ENCODE data around the gene DMAC2L.
"Not testable (repeated sequence)": the region's sequence is repeated elsewhere in the genome, so short reads cannot be mapped to it uniquely, and the experiment has no call there.

The DMAC2L gene, protein sequence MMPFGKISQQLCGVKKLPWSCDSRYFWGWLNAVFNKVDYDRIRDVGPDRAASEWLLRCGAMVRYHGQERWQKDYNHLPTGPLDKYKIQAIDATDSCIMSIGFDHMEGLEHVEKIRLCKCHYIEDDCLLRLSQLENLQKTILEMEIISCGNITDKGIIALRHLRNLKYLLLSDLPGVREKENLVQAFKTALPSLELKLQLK

DNA sequence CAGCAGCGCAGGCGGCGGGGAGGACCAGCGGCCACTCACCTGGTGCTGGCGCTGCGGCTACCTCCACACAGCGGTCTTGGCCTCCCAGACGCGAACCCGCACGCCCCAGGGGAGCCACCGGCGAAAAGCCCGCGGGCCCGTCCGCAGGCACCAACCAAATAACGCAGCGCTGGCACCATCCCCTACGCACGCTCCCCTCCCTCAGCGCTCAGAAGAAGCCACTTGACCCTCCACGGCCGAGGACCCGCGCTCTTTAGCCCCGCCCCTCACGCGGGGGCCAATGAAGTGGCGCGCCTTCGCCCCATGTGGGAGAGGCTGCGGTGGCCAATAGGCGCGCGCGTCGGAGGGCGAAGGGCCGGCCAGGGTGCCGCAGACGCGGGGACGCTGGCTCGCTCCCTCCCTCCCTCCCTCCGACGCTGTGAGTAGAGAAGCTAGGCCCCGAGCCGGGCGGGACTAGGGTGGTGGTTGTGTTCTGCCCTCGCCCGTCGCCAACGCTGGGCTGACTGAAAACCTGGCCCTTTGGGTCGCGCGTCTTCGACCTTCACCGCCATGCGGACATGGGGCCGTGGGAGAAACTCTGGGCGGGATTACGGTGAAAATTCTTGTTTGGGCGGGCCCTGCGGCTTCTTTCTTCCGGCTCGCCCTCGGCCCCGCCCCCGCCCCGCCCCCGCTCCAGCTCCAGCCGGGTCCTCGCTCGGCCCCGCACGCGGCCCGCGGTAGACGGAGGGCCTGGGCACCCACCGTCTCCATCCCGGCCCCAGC, at the start of gene DMAC2L, which contains the start of gene L2HGDH:
Gene DMAC2L, plus strand, starts transcription at position 353 of the 762 bp plus-strand sequence. CDS start 9,164 bp downstream, outside the sequence.
Gene L2HGDH, minus strand, starts transcription at position 258 of the 762 bp plus-strand sequence. Its CDS starts 79 bp downstream, at position 179.
- DNase-seq (ENCODE audit: low read depth in 2 of 2), result peak; percentile 87 to 89

DNA sequence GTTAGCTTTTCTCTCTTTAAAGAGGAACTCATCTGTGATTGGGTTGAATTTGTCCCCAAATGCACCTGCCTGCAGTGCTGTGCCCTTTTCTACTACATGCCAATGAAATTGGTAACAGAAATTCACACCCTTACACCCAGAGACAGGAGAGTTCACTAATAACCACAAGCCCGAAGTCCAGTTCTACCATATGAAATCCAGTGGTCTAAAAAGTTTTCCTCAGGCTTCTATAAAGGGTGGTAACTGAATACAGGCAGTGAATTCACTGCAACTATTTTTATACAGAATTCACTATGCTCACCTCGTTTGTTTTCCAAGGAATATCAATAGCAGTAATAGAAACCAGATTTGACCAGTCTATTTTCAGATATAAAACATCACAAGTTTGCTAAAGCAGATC, 49.3 kb upstream of the DMAC2L start:
- DNase-seq (ENCODE audit: low read depth in 2 of 2), result no peak

- DNase-seq (ENCODE audit: low read depth in 2 of 2), result no peak
These were observed 48.8 kb upstream of the DMAC2L start for GRCh38 chr14:50263321-50263720.

DNA sequence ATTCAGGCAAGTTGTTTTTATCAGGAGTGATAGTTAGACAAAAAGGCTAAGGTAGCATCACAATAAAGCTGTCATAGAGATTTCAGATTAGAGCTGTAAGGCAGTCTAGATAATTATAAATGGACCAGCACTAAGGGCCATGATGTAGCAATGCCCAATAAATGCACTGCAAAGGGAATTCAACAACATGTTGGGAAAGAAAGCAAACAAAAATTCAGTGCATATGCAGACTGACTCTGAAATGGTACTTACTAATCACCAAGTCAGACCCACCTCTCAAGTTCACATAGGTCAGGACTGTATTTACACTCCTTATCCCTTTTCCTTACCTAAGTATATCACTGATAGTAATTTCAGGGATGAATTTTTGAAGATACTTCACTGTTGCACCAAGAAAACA, 47.1 kb upstream of the DMAC2L start:
- DNase-seq (ENCODE audit: low read depth in 2 of 2), result no peak

- DNase-seq (ENCODE audit: low read depth in 2 of 2), result no peak
These were observed 41.2 kb upstream of the DMAC2L start for GRCh38 chr14:50270932-50271331.

- DNase-seq (ENCODE audit: low read depth in 2 of 2), result no peak
These were observed 39.6 kb upstream of the DMAC2L start for GRCh38 chr14:50272498-50272897.

DNA sequence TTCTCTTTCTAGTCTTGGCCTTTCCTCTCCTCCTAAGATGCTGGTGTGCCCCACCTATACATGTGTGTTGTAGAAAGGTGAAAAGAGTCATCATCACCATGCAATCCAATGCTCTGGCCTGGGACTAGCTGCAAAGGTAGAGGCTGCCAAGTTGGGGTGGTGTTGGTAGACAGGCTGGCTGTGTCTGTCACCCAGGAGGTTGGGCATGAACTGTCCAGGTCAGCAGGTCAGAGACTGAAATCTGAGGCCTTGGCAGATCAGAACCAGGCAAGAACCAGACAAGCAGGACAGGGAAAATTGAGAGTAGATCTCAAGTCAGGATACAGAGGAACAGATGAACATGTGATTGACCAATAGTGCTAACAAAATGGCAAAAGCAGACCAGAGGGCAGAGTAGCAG, 26.3 kb upstream of the DMAC2L start:
- no peak for DNase-seq (ENCODE audit: low read depth in 2 of 2)

DNA sequence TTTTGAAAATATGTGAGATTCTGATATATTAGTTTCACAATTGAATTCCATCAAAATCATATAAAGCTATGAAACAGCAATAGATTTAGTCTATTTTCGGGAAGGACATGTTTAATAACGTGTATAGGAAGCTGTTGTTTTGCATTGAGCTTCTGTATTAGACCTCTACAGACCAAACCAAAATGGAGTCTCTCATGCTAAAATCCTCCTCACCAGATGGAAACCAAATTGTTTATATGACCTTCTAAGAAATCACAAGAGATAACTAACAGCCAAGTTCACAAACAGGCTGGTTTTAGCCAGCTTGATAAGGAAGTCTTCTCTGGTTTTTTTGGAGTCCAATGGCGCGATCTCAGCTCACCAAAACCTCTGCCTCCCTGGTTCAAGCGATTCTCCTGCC, 24.0 kb upstream of the DMAC2L start:
- DNase-seq (ENCODE audit: low read depth in 2 of 2), result no peak

- no peak for DNase-seq (ENCODE audit: low read depth in 2 of 2)
These were observed 21.8 kb upstream of the DMAC2L start for GRCh38 chr14:50290306-50290705.

DNA sequence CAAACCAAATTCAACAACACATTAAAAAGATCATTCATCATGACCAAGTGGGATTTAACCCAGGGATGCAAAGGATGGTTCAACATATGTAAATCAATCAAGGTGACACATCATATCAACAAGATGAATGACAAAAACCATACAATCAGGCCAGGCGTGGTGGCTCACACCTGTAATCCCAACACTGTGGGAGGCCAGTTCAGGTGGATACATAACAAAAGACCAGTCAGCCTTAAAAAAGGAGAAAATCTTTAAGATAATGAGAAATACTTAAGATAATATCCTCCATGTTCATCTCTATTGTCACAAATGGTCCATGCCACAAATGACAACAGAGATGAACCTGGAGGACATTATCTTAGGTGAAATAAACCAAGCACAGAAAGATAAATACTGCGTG, 12.5 kb upstream of the DMAC2L start:
- no peak for DNase-seq (ENCODE audit: low read depth in 2 of 2)

GRCh38 chr14:50301914-50302313, 10.2 kb upstream of the DMAC2L start:
- DNase-seq (ENCODE audit: low read depth in 2 of 2), result no peak

DNA sequence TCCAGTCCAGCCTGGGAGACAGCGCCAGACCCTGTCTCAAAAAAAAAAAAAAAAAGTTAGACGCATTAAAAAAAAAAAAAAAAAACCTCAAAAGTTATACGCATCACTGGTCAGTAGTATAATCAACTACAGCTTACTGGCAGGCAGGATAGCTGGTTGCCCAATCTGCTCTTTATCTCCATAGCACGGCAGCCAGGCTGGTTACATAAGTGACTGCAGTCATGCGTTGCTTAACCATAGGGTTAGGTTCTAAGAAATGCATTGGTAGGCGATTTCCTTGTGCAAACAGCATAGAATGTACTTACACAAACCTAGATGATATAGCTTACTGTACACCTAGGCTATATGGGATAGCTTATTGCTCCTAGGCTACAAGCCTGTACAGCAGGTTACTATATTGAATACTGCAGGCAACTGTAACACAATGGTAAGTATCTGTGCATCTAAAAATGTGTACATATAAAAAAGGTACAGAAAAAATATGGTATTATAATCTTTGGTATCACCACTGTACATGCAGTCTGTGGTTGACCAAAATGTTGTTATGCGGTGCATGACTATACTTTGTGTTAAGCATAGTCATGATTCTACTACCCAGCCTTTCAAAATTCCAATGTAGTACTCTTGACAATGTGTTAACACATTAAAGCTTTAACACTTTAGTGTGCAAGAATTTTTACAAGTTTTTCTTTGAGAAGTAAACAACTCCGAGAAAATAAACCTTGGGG, 8.2 kb upstream of the DMAC2L start:
- DNase-seq (ENCODE audit: low read depth in 2 of 2), result no peak

- DNase-seq (ENCODE audit: low read depth in 2 of 2), result no peak
These were observed 3.7 kb upstream of the DMAC2L start for GRCh38 chr14:50308363-50308915.

DNA sequence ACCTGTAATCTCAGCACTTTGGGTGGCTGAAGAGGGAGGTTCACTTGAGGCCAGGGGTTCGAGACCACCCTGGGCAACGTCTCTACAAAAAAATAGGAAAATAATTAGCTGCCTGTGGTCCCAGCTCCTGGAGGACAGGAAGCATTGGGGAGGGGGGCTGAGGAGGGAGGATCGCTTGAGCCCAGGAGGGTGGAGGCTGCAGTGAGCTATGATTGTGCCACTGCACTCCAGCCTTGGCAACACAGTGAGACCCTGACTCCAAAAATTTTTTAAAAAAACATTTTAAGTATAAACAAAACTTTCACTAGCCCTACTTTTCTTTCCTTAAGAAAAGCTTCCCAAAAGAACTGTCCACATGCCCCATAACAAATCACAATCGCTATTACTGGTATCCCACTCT, 1.7 kb upstream of the DMAC2L start:
- no peak for DNase-seq (ENCODE audit: low read depth in 2 of 2)

- DNase-seq (ENCODE audit: low read depth in 2 of 2), result no peak
These were observed 670 bp upstream of the DMAC2L start for GRCh38 chr14:50311337-50311971.

DNA sequence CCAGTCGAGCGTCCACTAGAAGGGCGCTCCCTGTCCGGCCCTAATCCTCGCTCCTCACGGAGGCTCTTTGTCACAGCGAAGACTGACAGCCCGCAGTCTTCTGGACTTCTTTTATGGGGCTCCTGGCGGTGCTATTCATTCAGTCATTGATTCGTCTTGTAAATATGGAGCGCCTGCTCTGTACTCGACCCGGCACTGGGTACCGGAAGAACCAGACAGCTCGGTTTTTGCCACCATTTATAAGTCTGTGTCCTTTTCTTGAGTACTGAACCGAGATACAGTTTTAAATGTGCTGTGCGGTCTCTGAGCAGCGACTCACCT, 570 bp downstream of the DMAC2L start:
- no peak for DNase-seq (ENCODE audit: low read depth in 2 of 2)

DNA sequence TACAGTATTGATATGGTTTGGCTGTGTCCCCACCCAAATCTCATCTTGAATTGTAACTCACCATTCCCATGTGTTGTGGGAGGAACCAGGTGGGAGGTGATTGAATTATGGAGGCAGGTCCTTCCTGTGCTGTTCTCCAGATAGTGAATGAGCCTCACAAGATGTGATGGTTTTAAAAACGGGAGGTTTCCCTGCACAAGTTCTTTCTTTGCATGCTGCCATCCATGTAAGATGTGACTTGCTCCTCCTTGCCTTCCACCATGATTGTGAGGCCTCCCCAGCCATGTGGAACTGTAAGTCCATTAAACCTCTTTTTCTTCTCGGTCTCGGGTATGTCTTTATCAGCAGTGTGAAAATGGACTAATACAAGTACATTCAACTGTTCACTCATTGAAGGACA, 2.0 kb downstream of the DMAC2L start:
- DNase-seq (ENCODE audit: low read depth in 2 of 2), result not testable (repeated sequence)

DNA sequence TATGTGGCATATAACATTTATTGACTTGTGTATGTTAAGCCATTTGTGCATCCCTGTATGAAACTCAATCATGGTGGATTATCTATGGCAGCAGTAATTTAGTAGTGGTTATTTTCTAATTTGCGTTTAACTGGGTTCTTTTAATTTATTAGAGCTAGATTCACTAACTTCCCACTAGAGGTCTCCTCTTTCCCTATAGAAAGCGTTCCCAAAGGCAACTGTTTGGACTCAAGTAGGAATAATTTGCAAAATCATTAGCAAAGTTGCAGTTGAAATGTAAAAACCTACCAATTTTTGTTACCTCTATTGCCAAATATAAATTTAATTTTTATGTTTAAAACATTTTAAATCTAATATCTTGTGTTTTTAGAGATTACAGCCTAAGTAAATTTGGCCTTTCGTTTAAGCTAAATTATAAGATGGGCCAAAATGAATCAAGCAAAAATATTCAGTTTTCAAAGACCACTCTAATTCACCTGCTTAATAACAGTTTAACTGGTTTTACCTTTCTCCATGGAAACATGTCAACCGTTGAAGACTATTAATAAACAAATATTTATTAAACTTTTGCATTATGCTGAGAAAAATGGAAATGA, 6.0 kb downstream of the DMAC2L start:
- DNase-seq (ENCODE audit: low read depth in 2 of 2), result no peak

GRCh38 chr14:50319293-50319692, 7.2 kb downstream of the DMAC2L start:
- no peak for DNase-seq (ENCODE audit: low read depth in 2 of 2)

DNA sequence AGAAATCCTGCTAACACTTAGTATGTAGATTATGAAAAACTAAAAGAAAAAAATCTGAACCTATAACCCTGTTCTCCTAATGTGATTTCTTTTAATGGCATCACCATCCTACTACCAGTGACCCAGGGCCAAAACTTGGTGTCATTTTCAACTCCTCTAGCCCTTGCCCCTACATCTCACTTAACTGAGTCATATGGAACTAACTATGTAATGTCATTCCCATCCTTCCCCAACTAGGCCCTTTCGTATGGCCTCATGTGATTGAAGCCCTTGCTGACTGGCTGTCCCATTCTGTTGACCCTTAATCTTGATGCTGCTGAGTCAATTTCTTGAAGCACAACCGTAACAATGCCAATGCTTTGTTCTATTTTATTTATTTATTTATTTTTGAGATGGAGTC, 7.6 kb downstream of the DMAC2L start:
- no peak for DNase-seq (ENCODE audit: low read depth in 2 of 2)

- DNase-seq (ENCODE audit: low read depth in 2 of 2), result no peak
These were observed 8.2 kb downstream of the DMAC2L start for GRCh38 chr14:50320283-50320682.
